ENCODE measurements around the gene CTNNA3. TPM values are rescaled to one million over a fixed set of nuclear protein-coding genes. Genes with fewer than 3 reads are reported as not detected.
"Not testable (repeated sequence)": the region's sequence is repeated elsewhere in the genome, so short reads cannot be mapped to it uniquely, and the experiment has no call there.

The CTNNA3 gene
- total and polyA plus RNA-seq, 3 donors from 2014 or later = 17.8 to 19.4 (median 18.3) TPM

DNA sequence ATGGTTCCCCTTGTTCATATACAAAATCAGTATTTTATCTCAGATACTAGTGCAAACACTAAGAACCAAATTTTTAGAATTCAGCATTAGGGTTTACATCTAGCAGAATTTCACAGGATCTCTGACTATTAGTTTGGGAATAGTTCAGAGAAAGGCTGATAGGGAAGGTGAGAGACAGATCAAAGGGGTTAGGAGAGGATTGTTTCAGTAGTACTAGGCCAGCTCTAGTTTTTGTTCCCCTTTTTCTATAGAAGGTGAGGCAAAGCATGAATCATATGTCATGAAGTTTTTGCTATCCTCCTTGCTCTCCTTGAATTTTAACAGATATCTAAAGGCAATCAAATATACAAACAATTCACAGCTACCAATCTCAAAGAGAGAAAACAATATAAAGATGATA, 26.1 kb upstream of the CTNNA3 start:
- intact Hi-C loops (cut with DNase I; ENCODE audit: low total_unique reads) = no loop called here
- TF ChIP-seq, protein P1, sequence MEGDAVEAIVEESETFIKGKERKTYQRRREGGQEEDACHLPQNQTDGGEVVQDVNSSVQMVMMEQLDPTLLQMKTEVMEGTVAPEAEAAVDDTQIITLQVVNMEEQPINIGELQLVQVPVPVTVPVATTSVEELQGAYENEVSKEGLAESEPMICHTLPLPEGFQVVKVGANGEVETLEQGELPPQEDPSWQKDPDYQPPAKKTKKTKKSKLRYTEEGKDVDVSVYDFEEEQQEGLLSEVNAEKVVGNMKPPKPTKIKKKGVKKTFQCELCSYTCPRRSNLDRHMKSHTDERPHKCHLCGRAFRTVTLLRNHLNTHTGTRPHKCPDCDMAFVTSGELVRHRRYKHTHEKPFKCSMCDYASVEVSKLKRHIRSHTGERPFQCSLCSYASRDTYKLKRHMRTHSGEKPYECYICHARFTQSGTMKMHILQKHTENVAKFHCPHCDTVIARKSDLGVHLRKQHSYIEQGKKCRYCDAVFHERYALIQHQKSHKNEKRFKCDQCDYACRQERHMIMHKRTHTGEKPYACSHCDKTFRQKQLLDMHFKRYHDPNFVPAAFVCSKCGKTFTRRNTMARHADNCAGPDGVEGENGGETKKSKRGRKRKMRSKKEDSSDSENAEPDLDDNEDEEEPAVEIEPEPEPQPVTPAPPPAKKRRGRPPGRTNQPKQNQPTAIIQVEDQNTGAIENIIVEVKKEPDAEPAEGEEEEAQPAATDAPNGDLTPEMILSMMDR (IDR thresholded peaks at IDR 0.05) = no peak
- TF ChIP-seq POLR2A (IDR thresholded peaks at IDR 0.05) = no peak
- no peak for DNase-seq
- H3K4me1 ChIP-seq = no peaks in the 10 kb centered on the region
- H3K27me3 ChIP-seq = no peaks in the 10 kb centered on the region
- no peak overlapping the region for H3K27ac ChIP-seq
- H3K9me3 ChIP-seq = no peaks in the 10 kb centered on the region
- H3K4me3 ChIP-seq = no peak overlapping the region
- no peaks in the 10 kb centered on the region for H3K36me3 ChIP-seq (ENCODE audit: low read depth, missing control alignments)

DNA sequence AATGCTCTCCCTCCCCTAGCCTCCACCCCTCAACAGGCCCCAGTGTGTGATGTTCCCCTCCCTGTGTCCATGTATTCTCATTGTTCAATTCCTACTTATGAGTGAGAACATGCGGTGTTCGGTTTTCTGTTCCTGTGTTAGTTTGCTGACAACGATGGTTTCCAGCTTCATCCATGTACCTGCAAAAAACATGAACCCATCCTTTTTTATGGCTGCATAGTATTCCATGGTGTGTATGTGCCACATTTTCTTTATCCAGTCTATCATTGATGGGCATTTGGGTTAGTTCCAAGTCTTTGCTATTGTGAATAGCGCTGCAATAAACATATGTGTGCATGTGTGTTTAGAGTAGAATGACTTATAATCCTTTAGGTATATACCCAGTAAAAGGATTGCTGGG, 20.5 kb upstream of the CTNNA3 start:
- H3K36me3 ChIP-seq (ENCODE audit: low read depth, missing control alignments); DNase-seq; H3K27me3 ChIP-seq; H3K9me3 ChIP-seq; intact Hi-C loops (cut with DNase I; ENCODE audit: low total_unique reads); H3K27ac ChIP-seq; H3K4me3 ChIP-seq; H3K4me1 ChIP-seq: not testable (repeated sequence)
- WGBS, 2 donors = 83 to 90% methylated on average over 4 of the region's 4 CpGs

- Histone ChIP-seq H3K27me3 (no peaks in the 10 kb centered on the region), H3K27ac (no peak overlapping the region), H3K4me1 (no peaks in the 10 kb centered on the region), H3K4me3 (no peak overlapping the region), H3K9me3 (no peaks in the 10 kb centered on the region), H3K36me3 (ENCODE audit: low read depth, missing control alignments) (no peaks in the 10 kb centered on the region)
- intact Hi-C loops (cut with DNase I; ENCODE audit: low total_unique reads) = no loop called here
- TF ChIP-seq POLR2A (IDR thresholded peaks at IDR 0.05) = no peak
- TF ChIP-seq, protein P1 (IDR thresholded peaks at IDR 0.05) = no peak
- 36 to 59% methylated on average over 1 of the region's 1 CpG for WGBS, 2 donors
- DNase-seq = no peak
Observed at GRCh38 chr10:67705921-67706320, 9.9 kb upstream of the CTNNA3 start.

GRCh38 chr10:67699613-67700270, 3.7 kb upstream of the CTNNA3 start:
- WGBS, 2 donors = 93 to 96% methylated on average over 23 of the region's 23 CpGs
- H3K27ac ChIP-seq; H3K4me3 ChIP-seq; H3K36me3 ChIP-seq (ENCODE audit: low read depth, missing control alignments); H3K27me3 ChIP-seq; H3K4me1 ChIP-seq; DNase-seq; intact Hi-C loops (cut with DNase I; ENCODE audit: low total_unique reads); H3K9me3 ChIP-seq: not testable (repeated sequence)

- WGBS, 2 donors = 57 to 71% methylated on average over 4 of the region's 4 CpGs
- DNase-seq = no peak
- Histone ChIP-seq H3K27ac (no peak overlapping the region), H3K36me3 (ENCODE audit: low read depth, missing control alignments) (no peaks in the 10 kb centered on the region), H3K4me3 (no peak overlapping the region), H3K27me3 (no peaks in the 10 kb centered on the region), H3K4me1 (no peaks in the 10 kb centered on the region), H3K9me3 (no peaks in the 10 kb centered on the region)
- TF ChIP-seq, protein P1 (IDR thresholded peaks at IDR 0.05) = no peak
- TF ChIP-seq POLR2A (IDR thresholded peaks at IDR 0.05) = no peak
- intact Hi-C loops (cut with DNase I; ENCODE audit: low total_unique reads) = no loop called here
Observed at GRCh38 chr10:67698164-67698563, 2.2 kb upstream of the CTNNA3 start.

- intact Hi-C loops (cut with DNase I; ENCODE audit: low total_unique reads) = no loop called here
- Histone ChIP-seq H3K36me3 (ENCODE audit: low read depth, missing control alignments) (no peaks in the 10 kb centered on the region), H3K4me3 (no peak overlapping the region), H3K9me3 (no peaks in the 10 kb centered on the region), H3K27ac (no peak overlapping the region), H3K4me1 (no peaks in the 10 kb centered on the region), H3K27me3 (no peaks in the 10 kb centered on the region)
- peak; percentile 32 for DNase-seq
- 15 to 39% methylated on average over 2 of the region's 2 CpGs for WGBS, 2 donors
- TF ChIP-seq, protein P1 (IDR thresholded peaks at IDR 0.05) = peak; percentile 42 to 73 (median 55)
- no peak for TF ChIP-seq POLR2A (IDR thresholded peaks at IDR 0.05)
Observed at GRCh38 chr10:67697724-67698131, 1.7 kb upstream of the CTNNA3 start.

All from testis (tissue), 3 donors.